ENCODE data around the gene NAA25. TPM values are rescaled to one million over a fixed set of nuclear protein-coding genes. Genes with fewer than 3 reads are reported as not detected.

The NAA25 gene
- total and polyA plus RNA-seq, 2 donors (not counting 3 experiments of a cell fraction or from before 2014, with no cell fraction given) = 5.3 to 25.5 TPM

DNA sequence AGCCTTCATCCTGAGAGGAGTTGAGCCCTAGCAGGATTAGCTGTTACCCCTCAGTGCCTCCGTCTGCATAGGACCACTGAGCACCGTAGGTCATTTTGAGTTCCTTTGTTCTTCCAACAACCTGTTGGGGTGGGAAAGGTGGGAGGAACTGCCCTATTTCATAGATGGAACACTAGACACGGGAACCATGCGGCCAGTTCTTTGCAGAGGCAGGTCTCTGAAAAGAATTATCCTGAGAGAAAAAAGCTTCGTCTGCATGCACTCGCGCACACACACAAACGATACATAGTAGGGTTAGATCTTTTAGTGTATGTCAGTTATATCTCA, 45.3 kb upstream of the NAA25 start:
- BruUV-seq (replicated peaks) = no TSS peak
- H4K20me1 ChIP-seq (replicated peaks; ENCODE audit: control insufficient read depth, extremely low read depth, insufficient read depth, low read length) = no peaks in the 10 kb centered on the region
- no peaks in the 10 kb centered on the region for H3K9me3 ChIP-seq (replicated peaks; ENCODE audit: control insufficient read depth, insufficient read depth, low read length)
- no peak for DNase-seq (ENCODE audit: low read depth, low spot score)
- no peaks in the 10 kb centered on the region for H3K27me3 ChIP-seq (ENCODE audit: control insufficient read depth in 2 of 2, insufficient read depth in 2 of 2, low read length in 2 of 2)
- H3K9ac ChIP-seq (replicated peaks; ENCODE audit: extremely low read depth, insufficient read depth, low read length) = no peak overlapping the region
- H3K36me3 ChIP-seq (ENCODE audit: control insufficient read depth in 2 of 2, extremely low read depth in 1 of 2, insufficient read depth in 2 of 2, low read length in 2 of 2) = peaks cover 12 to 21% of the 10 kb centered on the region in 2 experiments
- H3K4me3 ChIP-seq (replicated peaks in 1 of 3; ENCODE audit: insufficient read depth in 1 of 3, low read depth in 1 of 3, low read length in 3 of 3) = no peak overlapping the region
- TF ChIP-seq, protein P1, sequence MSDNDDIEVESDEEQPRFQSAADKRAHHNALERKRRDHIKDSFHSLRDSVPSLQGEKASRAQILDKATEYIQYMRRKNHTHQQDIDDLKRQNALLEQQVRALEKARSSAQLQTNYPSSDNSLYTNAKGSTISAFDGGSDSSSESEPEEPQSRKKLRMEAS (IDR thresholded peaks at IDR 0.05; ENCODE audit: insufficient read depth, insufficient read length) = no peak
- TF ChIP-seq FOS (IDR thresholded peaks at IDR 0.05; ENCODE audit: borderline replicate concordance, insufficient read depth, low read length) = no peak
- TF ChIP-seq EZH2 (IDR thresholded peaks at IDR 0.05; ENCODE audit: borderline replicate concordance, low read depth, low read length, severe bottlenecking) = no peak
- no peak for TF ChIP-seq CTCF (IDR thresholded peaks at IDR 0.05; ENCODE audit: extremely low read depth in 1 of 2, insufficient read depth in 1 of 2, low read depth in 1 of 2, low read length in 2 of 2)
- no peak for TF ChIP-seq JUN (IDR thresholded peaks at IDR 0.05; ENCODE audit: borderline replicate concordance, insufficient read depth, insufficient read length, low read depth)
- TF ChIP-seq POLR2A (IDR thresholded peaks at IDR 0.05; ENCODE audit: low read depth, low read length) = no peak
- no peak for TF ChIP-seq MYC (IDR thresholded peaks at IDR 0.05; ENCODE audit: low read depth, low read length)
- TF ChIP-seq POLR2AphosphoS5 (IDR thresholded peaks at IDR 0.05; ENCODE audit: insufficient read depth, low read depth, low read length) = no peak
- no peak for TF ChIP-seq GATA2 (IDR thresholded peaks at IDR 0.05; ENCODE audit: insufficient read depth, insufficient read length, low read depth, low read length)
- H3K4me2 ChIP-seq (ENCODE audit: insufficient read depth, low read length) = no peak overlapping the region
- H3K27ac ChIP-seq (ENCODE audit: insufficient read depth, low read depth, low read length) = no peak overlapping the region
- ChIA-PET POLR2A (no interaction called here), CTCF (interaction anchor here (1.1 kb wide), 1 partner anchor 209 kb away, joined by 3 read pairs; no protein-coding TSS in a partner anchor)
- no peaks in the 10 kb centered on the region for H3K9me1 ChIP-seq (replicated peaks; ENCODE audit: control insufficient read depth, extremely low read depth, insufficient read depth, low read length)
- intact Hi-C loops (cut with micrococcal nuclease) (no loop called here), dilution Hi-C loops (cut with MboI; ENCODE audit: extremely low pct_ligation_motif_present, low sequenced_read_pairs) (no loop called here)
- H3K4me1 ChIP-seq (ENCODE audit: control insufficient read depth, extremely low read depth, insufficient read depth, low read length) = no peaks in the 10 kb centered on the region
- no peak for FAIRE-seq
- H2AFZ ChIP-seq (ENCODE audit: low read depth, low read length) = no peak overlapping the region
- H3K79me2 ChIP-seq (ENCODE audit: control insufficient read depth, insufficient read depth, low read length) = no peaks in the 10 kb centered on the region

All from endothelial cell of umbilical vein (primary cell).